Calu3 (cell line): ENCODE measurements around the gene GOLGA6L2. TPM values are rescaled to one million over a fixed set of nuclear protein-coding genes. Genes with fewer than 3 reads are reported as not detected.

Experiments used
- BruUV-seq: library from RNA; stranded (reverse); fragments of 400-500 nt; replicated peaks from 2 replicates; lab custom pipeline; 2021; lab: Mats Ljungman, UMichigan
- CTCF ChIA-PET: fragments of 300-600 bp; sonication (Branson Sonifier 250); formaldehyde crosslinking; loops from one replicate; lab custom pipeline; 2022; ENCODE audit warnings: antibody characterized with exemption; lab: Charles Lee
- DNase-seq: peaks from one replicate; pipeline ENCODE4 v3.0.0; 2022
- H3K27ac Mint-ChIP-seq: one replicate; pipeline ENCODE4 v1.8.0; 2022; ENCODE audit warnings: mixed read lengths; ENCODE audit not compliant: unreplicated experiment
- H3K27me3 Mint-ChIP-seq: one replicate; pipeline ENCODE4 v1.8.0; 2022; ENCODE audit warnings: mixed read lengths; ENCODE audit not compliant: unreplicated experiment
- H3K36me3 Mint-ChIP-seq: one replicate; pipeline ENCODE4 v1.8.0; 2022; ENCODE audit warnings: mild to moderate bottlenecking, moderate library complexity, mixed read lengths; ENCODE audit not compliant: insufficient read depth, unreplicated experiment
- H3K4me1 Mint-ChIP-seq: one replicate; pipeline ENCODE4 v1.8.0; 2022; ENCODE audit warnings: mild to moderate bottlenecking, low read depth, mixed read lengths; ENCODE audit not compliant: unreplicated experiment
- H3K4me3 Mint-ChIP-seq: one replicate; pipeline ENCODE4 v1.8.0; 2022; ENCODE audit warnings: mild to moderate bottlenecking, low read depth, moderate library complexity, mixed read lengths; ENCODE audit not compliant: unreplicated experiment
- H3K9me3 Mint-ChIP-seq: one replicate; pipeline ENCODE4 v1.8.0; 2022; ENCODE audit warnings: low read depth, mixed read lengths; ENCODE audit not compliant: unreplicated experiment
- intact Hi-C: fragments of 100-400 bp; cut with micrococcal nuclease; formaldehyde crosslinking; loops from one replicate; pipeline ENCODE4 v1.10.0; 2022; ENCODE audit not compliant: unreplicated experiment
- total RNA-seq: library from RNA; stranded (reverse); gene quantifications from 2 replicates; pipeline ENCODE4 v1.2.3, GENCODE V29; 2022
- TF ChIP-seq, protein P1 (sequence below): fragments of 200-600 bp; IDR thresholded peaks from one replicate; pipeline ENCODE4 v1.8.0; 2022; ENCODE audit warnings: antibody characterized with exemption; ENCODE audit not compliant: unreplicated experiment

The GOLGA6L2 gene
- total RNA-seq, 1 experiment from 2014 or later: not detected

- Mint-ChIP-seq H3K4me1 (no peaks in the 10 kb centered on the region), H3K36me3 (no peaks in the 10 kb centered on the region), H3K9me3 (no peaks in the 10 kb centered on the region), H3K27me3 (no peaks in the 10 kb centered on the region), H3K27ac (no peak overlapping the region), H3K4me3 (no peak overlapping the region)
- TF ChIP-seq, protein P1, sequence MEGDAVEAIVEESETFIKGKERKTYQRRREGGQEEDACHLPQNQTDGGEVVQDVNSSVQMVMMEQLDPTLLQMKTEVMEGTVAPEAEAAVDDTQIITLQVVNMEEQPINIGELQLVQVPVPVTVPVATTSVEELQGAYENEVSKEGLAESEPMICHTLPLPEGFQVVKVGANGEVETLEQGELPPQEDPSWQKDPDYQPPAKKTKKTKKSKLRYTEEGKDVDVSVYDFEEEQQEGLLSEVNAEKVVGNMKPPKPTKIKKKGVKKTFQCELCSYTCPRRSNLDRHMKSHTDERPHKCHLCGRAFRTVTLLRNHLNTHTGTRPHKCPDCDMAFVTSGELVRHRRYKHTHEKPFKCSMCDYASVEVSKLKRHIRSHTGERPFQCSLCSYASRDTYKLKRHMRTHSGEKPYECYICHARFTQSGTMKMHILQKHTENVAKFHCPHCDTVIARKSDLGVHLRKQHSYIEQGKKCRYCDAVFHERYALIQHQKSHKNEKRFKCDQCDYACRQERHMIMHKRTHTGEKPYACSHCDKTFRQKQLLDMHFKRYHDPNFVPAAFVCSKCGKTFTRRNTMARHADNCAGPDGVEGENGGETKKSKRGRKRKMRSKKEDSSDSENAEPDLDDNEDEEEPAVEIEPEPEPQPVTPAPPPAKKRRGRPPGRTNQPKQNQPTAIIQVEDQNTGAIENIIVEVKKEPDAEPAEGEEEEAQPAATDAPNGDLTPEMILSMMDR: no peak
- intact Hi-C loops: no loop called here
- CTCF ChIA-PET: no interaction called here
- no TSS peak for BruUV-seq
- DNase-seq: no peak
Observed at GRCh38 chr15:23467110-23467600, 20.1 kb upstream of the GOLGA6L2 start.

DNA sequence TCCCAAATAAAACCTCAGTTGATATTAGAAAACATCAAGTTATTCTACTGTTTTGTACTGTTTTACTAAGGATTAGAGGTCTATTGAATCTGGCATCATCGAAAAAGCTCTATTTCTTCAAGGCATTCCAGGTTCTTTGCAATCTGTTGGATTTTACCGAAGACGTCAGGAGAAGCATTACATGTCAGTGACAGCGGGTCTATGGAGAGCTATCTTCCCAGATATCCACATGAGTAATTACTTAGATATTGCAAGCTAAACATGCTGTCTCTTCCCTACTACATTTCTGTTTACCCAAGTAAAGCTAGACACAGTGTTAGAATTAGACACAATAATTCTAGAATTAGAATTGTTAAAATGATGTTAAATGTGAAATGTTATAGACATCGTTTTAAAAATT lies 10.8 kb upstream of the GOLGA6L2 start:
- CTCF ChIA-PET: no interaction called here
- no peak for DNase-seq
- no peaks in the 10 kb centered on the region for H3K9me3 Mint-ChIP-seq

GRCh38 chr15:23446215-23447106 lies 582 bp downstream of the GOLGA6L2 start:
- Mint-ChIP-seq H3K27me3 (no peaks in the 10 kb centered on the region), H3K9me3 (no peaks in the 10 kb centered on the region), H3K36me3 (no peaks in the 10 kb centered on the region), H3K27ac (no peak overlapping the region), H3K4me3 (no peak overlapping the region), H3K4me1 (no peaks in the 10 kb centered on the region)
- TF ChIP-seq, protein P1: no peak
- DNase-seq: no peak
- BruUV-seq: no TSS peak
- CTCF ChIA-PET: no interaction called here
- intact Hi-C loops: no loop called here

More for the DNA sequence above, 10.8 kb upstream of the GOLGA6L2 start:
- Mint-ChIP-seq H3K4me3 (no peak overlapping the region), H3K27me3 (peaks cover 12% of the 10 kb centered on the region), H3K27ac (no peak overlapping the region), H3K36me3 (no peaks in the 10 kb centered on the region), H3K4me1 (no peaks in the 10 kb centered on the region)
- intact Hi-C loops: no loop called here
- BruUV-seq: no TSS peak
- TF ChIP-seq, protein P1: no peak

GRCh38 chr15:23444269-23444668 lies 2.8 kb downstream of the GOLGA6L2 start:
- DNase-seq: no peak
- no TSS peak for BruUV-seq
- Mint-ChIP-seq H3K4me1 (no peaks in the 10 kb centered on the region), H3K27me3 (no peaks in the 10 kb centered on the region), H3K27ac (no peak overlapping the region), H3K36me3 (no peaks in the 10 kb centered on the region), H3K4me3 (no peak overlapping the region), H3K9me3 (no peaks in the 10 kb centered on the region)
- TF ChIP-seq, protein P1: no peak
- CTCF ChIA-PET: no interaction called here
- intact Hi-C loops: no loop called here
